Mesenteric fat pad (tissue), 1 donor: ENCODE data around the gene SCT. TPM values are rescaled to one million over a fixed set of nuclear protein-coding genes. Genes with fewer than 3 reads are reported as not detected.

Source experiments
- DNase-seq: peaks from one replicate; pipeline ENCODE4 v3.0.0-alpha.2; 2020; ENCODE audit warnings: low spot score
- total RNA-seq: library from RNA; stranded (reverse); fragmentation: NEBNext Ultra II Directional; extraction: Animal tissue kit (Norgen Biotek cat#: 25700); gene quantifications from one replicate; pipeline ENCODE4 v1.2.1, GENCODE V29; 2021
- donor health status: DM: yes; HTN: yes; CAD: no.

The SCT gene
- total RNA-seq, 1 donor from 2014 or later, result not detected

DNA sequence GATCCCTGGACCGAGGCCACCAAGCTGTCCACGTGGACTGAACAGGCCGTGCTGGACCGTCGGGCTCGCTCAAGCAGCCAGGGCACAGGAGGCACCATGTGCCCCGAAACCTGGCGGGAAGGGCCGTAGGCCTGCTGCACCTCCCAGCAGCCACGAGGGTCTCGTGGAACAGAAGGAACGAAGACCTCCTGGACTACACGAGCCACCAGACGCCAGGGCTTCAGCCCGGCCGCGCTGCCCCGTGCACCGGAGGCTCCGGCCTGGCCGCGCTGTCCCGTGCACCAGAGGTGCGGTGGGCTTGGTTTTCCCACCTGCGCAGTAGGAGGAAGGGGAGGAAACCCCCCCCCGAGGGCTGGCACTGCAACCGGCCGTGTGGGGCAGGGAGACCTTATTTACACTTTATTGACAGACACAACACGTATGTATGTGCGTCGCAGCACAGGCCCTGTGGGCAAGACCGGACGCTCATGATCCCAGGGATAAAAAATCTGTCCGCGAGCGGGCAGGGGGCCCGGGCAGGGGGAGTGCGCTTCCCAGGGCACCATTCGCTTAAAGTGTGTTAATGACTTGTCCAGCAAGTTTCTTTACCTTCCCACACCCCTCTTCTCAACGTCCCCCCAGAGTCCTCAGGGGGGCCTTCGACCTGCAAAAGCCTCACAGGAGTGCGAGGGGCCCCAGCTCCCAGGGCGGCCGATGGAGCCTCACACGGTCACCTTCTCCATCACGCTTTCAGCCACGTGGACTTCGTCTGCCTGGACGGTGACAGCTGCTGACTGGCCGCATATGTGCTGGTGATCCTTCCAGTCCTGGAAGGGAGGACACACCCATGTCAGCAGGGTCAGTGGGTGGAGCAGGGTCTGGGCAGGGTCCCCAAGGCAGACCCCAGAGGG lies 17.1 kb upstream of the SCT start:
- DNase-seq, result no peak

DNA sequence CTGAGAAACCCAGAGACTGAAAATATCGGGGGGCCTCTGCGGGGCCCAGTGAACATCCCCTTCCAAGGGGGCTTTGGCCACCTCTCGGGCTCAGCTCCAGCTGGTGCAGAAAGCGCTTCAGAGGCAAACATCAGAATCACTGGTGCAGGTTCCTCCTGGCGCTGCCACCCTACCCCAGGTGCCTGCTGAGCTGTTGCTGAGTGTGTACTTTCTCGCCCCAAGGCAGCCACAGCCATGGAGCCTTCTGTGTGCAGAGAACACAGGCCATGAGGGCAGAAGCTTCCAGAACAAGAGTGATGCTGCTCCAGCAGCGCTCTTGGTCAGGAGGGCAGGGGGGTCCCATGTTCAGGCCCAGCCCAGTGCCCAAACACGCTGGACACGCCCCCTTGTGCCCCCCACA lies 16.4 kb upstream of the SCT start:
- DNase-seq, result no peak

DNA sequence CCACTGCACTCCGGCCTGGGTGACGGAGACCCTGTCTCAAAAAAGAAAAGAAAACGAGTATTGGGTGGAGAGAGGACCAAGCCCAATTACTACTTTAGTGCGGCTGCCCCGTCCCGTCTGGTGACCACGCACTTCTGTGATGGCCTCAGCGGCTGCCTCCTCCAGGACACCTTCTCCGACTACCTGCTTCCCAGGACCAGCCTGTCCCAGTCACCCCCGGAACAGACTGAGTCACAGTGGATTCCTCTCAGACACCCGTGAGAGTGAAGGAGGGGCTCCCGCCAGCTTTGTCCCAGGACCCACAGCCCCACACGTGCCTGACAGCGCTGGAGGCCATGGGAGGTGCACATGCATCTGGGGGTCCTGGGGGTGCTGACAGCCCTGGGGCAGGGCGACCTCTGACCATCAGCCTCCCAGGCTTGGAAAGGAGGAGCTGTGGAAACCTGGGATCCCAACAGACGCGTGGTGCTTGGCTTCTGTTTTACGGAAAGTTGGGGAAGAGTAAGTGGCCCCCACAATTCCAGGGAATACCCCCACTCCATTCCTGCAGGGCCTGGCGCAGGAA lies 14.9 kb upstream of the SCT start:
- no peak for DNase-seq

DNA sequence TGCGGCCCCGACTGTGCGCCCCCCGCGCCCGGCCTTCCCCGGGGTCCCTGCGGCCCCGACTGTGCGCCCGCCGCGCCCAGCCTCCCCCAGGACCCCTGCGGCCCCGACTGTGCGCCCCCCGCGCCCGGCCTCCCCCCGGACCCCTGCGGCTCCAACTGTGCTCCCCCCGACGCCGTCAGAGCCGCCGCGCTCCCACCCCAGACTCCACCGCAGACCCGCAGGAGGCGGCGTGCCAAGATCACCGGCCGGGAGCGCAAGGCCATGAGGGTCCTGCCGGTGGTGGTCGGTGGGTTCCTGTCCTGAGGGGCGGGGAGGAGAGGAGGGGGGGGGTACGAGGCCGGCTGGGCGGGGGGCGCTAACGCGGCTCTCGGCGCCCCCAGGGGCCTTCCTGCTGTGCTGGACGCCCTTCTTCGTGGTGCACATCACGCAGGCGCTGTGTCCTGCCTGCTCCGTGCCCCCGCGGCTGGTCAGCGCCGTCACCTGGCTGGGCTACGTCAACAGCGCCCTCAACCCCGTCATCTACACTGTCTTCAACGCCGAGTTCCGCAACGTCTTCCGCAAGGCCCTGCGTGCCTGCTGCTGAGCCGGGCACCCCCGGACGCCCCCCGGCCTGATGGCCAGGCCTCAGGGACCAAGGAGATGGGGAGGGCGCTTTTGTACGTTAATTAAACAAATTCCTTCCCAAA lies 13.2 kb upstream of the SCT start:
- DNase-seq, result no peak

DNA sequence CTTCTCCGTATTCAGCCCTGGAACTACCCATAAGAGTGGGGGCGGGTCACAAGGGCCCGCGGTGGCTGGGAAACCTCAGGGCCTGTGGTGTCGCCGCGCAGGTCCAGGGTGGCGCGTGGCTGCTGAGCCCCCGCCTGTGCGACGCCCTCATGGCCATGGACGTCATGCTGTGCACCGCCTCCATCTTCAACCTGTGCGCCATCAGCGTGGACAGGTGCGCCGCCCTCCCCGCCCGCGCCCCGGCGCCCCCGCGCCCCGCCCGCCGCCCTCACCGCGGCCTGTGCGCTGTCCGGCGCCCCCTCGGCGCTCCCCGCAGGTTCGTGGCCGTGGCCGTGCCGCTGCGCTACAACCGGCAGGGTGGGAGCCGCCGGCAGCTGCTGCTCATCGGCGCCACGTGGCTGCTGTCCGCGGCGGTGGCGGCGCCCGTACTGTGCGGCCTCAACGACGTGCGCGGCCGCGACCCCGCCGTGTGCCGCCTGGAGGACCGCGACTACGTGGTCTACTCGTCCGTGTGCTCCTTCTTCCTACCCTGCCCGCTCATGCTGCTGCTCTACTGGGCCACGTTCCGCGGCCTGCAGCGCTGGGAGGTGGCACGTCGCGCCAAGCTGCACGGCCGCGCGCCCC lies 12.5 kb upstream of the SCT start:
- DNase-seq, result no peak

DNA sequence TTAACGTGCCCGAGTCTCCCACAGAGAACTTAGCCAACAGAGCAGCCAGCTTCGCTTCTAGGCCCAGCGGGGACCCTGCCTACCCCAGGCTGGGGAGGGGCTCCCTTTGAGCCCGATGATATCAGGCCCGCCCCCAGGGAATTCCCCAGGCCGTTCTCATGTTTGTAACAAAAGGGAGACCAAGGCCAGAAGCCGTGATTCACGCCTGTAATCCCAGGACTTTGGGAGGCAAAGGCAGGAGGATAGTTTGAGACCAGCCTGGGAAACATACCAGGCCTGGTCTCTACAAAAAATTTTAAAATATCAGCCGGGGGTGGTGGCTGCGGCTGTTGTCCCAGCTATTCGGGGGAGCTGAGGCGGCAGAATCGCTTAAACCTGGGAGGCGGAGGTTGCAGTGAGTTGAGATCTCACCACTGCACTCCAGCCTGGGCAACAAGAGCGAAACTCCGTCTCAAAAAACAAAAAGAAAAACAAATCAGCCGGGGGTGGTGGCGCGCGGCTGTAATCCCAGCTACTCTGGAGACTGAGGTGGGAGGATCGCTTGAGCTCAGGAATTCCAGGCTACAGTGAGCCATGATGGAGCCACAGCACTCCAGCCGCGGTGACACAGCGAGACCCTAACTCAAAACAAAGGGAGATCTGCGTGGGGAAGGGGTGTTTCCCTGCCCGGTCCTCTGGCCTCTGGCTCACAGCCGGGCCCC lies 11.8 kb upstream of the SCT start:
- no peak for DNase-seq

DNA sequence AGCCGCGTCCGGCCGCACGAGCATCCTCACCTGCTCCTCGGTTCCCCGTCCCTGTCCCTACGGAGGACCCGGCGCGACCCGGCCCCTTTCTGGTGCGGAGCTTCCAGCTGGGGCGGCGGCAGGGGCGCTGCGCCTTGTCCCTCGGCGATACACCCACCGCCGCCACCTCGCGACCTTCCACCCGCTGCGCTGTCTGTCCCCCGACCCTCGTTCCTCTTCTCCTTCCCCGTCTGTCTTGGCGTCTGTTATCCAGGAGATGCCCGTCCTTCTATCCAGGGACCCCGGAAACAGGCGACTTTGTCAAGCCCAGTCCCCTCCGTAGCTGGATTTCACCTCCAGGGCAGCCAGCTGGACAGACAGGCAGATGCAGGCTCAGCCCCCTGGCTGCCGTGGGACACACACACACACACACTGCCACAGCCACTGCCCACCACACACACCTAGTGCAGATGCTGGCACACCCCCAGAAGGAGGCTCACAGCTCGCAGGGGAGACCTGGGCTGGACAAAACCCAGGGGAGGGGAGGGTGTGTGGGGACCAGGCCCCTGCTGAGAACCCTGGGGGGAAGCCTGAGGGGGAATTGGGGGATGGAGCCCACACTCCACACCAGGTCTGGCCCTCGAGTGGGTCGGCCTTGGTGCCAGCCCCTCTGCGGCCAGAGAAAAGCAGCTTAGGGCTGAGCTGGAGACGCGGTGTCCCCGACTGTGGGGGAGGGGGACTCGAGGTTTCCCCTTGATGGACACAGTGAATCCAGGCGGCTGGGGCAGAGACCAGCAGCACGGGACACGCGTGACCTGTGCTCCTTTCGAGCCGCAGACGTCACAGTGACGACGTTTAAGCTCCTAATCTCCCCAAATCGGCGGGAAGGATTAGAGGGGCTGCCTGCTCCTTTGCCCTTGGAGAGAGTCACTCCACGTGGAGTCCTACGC lies 10.9 kb upstream of the SCT start:
- DNase-seq, result no peak

DNA sequence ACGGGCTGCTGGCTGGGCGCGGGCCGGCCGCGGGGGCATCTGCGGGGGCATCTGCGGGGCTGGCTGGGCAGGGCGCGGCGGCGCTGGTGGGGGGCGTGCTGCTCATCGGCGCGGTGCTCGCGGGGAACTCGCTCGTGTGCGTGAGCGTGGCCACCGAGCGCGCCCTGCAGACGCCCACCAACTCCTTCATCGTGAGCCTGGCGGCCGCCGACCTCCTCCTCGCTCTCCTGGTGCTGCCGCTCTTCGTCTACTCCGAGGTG lies 10.3 kb upstream of the SCT start:
- DNase-seq, result no peak

DNA sequence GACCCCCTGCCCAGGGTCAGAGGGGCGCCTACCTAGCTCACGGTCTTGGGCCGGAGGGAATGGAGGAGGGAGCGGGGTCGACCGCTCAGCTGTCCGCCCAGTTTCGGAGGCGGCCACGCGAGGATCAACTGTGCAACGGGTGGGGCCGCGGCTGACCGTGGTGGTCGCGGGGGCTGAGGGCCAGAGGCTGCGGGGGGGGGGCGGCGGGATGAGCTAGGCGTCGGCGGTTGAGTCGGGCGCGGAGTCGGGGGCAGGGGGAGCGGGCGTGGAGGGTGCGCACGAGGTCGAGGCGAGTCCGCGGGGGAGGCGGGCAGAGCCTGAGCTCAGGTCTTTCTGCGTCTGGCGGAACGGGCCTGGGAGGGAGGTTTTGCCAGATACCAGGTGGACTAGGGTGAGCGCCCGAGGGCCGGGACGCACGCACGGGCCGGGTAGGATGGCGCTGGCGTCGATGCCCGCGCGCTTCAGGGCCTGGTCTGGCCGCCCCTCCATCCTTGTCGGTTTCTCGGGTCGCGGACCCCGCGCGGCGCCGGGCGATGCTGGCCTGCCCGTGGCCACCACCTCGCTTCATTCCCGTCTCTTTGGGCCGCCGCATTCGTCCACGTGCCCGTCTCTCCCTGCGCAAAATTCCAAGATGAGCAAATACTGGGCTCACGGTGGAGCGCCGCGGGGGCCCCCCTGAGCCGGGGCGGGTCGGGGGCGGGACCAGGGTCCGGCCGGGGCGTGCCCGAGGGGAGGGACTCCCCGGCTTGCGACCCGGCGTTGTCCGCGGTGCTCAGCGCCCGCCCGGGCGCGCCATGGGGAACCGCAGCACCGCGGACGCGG lies 9.7 kb upstream of the SCT start, which contains the start of gene DRD4:
TSS of gene DRD4 (plus strand) at position 759 of the 822 bp plus-strand sequence. CDS start at position 795, 36 bp downstream.
- DNase-seq, result no peak

DNA sequence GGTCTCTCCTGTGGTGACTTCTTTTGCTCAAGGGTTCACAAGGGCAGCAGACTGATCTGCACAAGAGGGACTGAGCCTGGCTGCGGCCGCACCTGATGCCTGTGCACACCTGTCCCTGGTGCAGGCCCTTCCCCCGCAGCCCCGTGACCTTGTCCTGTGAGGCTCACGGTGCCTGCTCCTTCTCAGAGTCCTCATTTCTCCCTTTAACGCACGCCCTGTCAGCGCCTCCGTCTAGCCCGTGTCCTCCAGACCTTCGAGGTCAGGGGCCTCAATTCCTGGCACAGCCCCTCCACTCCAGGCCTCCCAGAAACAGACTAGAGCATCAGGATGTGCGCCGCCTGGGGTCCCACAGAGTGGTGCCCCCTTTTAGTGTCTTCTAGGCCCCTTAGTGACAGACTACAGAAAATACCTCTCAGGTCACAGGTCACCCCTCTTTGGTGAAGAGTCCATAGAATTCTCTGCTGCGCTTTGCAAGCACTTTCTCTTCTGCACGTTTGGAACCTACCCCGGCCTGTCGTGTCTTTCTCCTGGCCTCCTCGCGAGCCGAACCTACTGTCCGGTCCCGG lies 9.0 kb upstream of the SCT start:
- DNase-seq, result no peak

DNA sequence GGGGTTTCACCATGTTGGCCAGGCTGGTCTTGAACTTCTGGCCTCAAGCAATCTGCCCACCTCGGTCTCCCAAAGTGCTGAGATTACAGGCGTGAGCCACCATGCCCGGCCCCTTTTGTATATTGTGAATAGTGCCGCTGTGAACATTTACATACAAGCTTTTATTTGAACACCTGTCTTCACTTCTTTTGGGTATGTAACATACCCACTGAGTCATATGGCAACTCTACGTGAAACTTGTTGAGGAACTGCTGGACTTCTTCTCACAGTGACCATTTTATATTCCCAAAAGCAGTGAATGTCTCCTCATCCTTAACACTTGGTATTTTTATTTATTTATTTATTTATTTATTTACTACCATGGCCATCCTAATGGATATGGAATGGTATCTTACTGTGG lies 3.9 kb upstream of the SCT start:
- DNase-seq, result no peak

DNA sequence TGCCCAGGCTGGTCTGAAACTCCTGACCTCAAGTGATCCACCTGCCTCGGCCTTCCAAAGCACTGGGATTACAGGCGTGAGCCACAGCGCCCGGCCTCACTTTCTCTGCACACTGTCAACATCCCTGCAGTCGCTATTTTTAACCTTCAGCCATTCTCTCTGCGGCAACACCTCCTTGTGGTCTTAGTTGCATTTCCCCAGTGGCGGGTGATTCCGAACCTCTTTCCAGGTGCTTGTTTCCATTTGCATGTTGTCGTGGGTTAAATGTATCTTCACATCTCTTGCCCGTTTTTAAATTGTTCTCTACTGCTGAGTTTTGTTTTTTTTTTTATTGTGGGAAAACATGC lies 2.2 kb upstream of the SCT start:
- DNase-seq, result no peak

DNA sequence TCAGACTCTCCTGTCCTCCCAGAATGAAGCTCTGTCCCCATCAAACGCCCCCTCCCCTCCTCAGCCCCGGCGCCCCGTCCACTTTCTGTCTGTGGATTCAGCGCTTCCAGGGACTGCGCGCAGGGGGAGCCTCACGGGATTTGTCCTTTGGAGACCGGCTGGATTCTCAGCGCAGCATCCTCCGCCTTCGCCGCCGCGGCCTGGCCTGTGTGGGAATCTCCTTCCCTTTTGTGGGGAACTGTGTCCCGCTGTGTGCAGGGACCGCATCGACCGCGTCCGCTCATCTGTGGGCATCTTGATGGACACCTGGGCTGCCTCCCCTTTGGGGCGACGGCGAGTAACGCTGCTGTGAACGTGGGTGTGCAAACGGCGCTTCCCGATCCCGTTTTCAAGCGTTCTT lies 1.1 kb upstream of the SCT start:
- no peak for DNase-seq

DNA sequence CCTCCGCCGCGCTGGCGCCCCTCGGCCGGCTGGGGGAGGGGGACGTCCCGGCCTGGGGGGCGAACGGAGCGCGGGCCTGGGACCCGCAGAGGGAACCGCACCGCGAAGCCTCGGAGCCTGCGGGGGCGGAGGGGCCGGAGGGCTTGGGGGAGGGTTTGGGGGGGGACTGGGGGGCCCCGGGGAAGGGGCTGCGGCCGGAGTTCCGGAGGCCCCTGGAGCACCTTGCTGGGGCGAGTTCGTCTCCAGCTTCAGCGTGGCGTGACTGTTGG lies 261 bp upstream of the SCT start:
- no peak for DNase-seq

DNA sequence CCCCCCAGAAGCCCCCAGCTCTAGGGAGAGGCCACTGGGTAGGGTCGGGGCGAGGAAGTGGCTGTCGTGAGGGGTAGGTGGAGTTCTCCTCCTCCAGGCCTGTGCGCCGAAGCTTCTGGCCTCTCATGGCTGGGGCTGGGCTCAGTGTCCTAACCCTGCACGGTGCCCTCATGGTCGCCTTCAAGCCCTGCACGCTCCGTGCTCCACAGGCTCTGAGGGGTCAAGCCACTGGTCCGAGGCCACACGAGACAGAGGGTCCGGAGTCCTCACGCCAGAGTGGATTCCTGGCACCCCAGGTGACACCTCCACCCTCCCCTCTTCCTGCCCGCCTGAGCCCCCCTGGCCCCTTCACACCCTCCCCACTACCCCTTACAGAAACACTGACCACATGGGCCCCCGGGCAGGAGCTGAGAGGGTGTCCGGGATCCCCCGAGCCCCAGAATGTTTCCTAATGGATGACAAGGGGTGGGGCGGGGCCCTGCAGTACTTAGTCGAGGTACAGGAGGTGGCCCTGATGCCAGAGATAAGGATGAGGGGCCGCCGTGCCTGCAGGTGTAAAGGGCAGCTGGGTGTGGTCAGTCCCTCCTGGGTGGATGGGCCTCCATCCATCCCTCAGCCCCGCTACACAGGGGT lies 1.2 kb downstream of the SCT start:
- DNase-seq, result no peak

DNA sequence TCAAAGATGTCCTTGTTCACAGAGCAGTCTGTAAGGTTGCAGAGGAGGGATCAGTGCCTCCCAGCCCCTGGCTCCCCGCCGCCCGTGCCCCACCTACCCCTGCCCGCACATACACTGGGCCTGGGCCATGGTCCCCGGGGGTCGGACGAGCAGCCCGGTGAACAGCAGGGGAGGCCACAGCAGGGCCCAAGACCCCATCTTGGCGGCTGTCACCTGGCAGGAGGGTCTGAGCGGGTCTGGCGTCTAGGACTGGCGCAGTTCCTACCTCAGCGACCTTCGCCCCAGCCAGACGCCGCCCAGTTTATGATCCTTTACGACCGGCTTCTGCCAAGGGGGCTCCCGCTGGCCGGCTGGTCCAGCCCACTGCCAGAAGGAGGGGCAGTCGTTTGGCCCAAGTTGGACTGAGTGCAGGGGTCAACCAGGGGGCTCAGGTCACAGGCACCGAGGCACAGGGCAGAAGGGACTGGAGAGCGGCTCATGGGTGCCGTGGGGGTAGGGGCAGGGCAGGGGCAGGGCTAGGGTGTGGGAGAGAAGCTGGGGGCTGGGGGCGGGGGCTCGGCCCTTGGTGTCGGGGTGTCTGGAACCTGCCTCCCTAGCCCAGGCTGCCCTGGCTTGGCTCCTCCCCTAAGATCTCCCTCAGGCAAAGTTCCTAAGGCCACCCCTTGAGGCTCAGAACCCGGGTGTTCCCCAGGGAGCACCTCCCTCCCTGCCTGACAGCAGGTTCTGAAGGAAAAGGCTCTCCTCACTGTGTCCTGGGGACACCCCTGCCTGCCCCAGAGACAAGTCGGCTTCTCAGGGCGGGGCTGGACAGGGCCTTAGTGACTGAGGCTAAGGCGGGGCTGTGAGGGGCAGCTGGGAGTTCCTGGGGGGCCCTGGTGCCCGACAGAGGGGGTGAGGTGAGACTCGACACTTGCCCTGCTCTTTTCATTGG lies 2.0 kb downstream of the SCT start, which contains the start of gene CDHR5:
TSS of gene CDHR5 (minus strand) at position 251 of the 931 bp plus-strand sequence. CDS start at position 198, 53 bp downstream.
- no peak for DNase-seq

DNA sequence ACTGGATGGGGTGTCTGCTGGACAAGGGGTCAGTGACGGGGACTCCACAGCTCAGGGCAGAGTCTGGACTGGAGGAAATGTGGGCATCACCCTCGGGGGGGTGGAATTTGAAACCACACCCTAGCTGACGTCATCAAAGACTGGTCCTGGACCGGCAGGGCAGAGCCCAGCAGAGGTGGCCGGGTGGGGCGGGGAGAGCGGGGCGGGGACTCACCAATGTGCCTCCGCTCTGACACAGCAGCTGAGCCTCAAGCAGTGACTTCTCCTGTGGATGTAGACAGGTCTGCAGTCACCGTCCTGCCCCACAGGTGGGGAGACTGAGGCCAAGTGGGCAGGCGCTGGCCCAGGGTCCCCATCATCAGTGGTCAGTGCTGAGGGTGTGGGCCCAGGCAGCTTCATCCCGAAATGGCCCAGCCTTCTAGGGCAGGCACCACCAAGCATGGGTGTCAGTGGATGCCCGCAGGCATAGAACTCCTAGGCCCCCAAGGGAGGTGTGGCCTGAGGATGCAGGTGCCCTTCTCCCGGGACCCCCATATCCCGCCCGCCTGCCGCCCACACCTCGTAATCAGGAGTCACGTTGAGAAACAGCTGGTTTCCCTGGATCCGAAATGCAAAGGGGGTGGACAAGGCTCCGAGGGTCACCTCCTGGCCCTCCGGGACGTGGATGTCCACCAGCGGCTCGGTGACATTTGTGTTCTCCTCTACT lies 2.8 kb downstream of the SCT start:
- no peak for DNase-seq
